A549 (cell line): ENCODE measurements around the gene MX2. TPM values are rescaled to one million over a fixed set of nuclear protein-coding genes. Genes with fewer than 3 reads are reported as not detected.

Experiments used
- ATAC-seq, 2 experiments: fragments of 200-7000 bp in 1 of 2; fragments of >200 bp in 1 of 2; cut with Nextera tagmentation in 1 of 2; cut with Tn5 transposase in 1 of 2; 3 replicates each; pipeline versions ENCODE4 v1.8.0 to v1.9.1; 2018 to 2020; ENCODE audit warnings: mild to moderate bottlenecking in 1 of 2, moderate library complexity in 1 of 2
- CTCF ChIA-PET: fragments of 300-600 bp; sonication (Branson Sonifier 250); formaldehyde crosslinking; extraction: SDS; loops from one replicate; lab custom pipeline; 2021; ENCODE audit warnings: antibody characterized with exemption, inconsistent platforms; lab: Yijun Ruan, JAX
- POLR2A ChIA-PET: fragments of 350-600 bp; formaldehyde crosslinking; extraction: SDS; loops from one replicate; lab custom pipeline; 2021; ENCODE audit warnings: antibody characterized with exemption, inconsistent platforms; lab: Yijun Ruan, JAX
- DNase-seq, 2 experiments: peaks; one replicate each; pipeline versions ENCODE4 v3.0.0 to v3.0.0-alpha.2; 2011 to 2016; ENCODE audit warnings: low read depth in 1 of 2, low spot score in 1 of 2
- FAIRE-seq: peaks from 2 replicates; lab custom pipeline; 2011; peaks lifted over from hg19 to GRCh38; lab: Jason Lieb, UNC
- H3K27ac ChIP-seq, 2 experiments: fragments of >200 bp; sonication (Bioruptor Twin); formaldehyde crosslinking; 3 replicates each; pipeline ENCODE4 v1.5.1; 2016 to 2017
- H3K4me1 ChIP-seq: fragments of >200 bp; sonication (Bioruptor Twin); formaldehyde crosslinking; 3 replicates; pipeline ENCODE4 v1.6.1; 2016
- H3K4me2 ChIP-seq: fragments of >200 bp; sonication (Bioruptor Twin); formaldehyde crosslinking; 3 replicates; pipeline ENCODE4 v1.6.1; 2016
- H3K4me3 ChIP-seq: fragments of >200 bp; sonication (Bioruptor Twin); formaldehyde crosslinking; 3 replicates; pipeline ENCODE4 v1.5.1; 2016
- H3K9me3 ChIP-seq: fragments of >200 bp; sonication (Bioruptor Twin); formaldehyde crosslinking; 3 replicates; pipeline ENCODE4 v1.6.1; 2016
- CBX8 ChIP-seq: fragments of 200-600 bp; sonication (generic); IDR thresholded peaks from 2 replicates; pipeline ENCODE4 v1.6.1; 2016
- CHD2 ChIP-seq: fragments of 150-350 bp; IDR thresholded peaks from 2 replicates; pipeline ENCODE4 v1.6.1; 2014; ENCODE audit warnings: low read length; ENCODE audit not compliant: partially characterized antibody
- CHD4 ChIP-seq: fragments of 200-600 bp; sonication (generic); IDR thresholded peaks from 2 replicates; pipeline ENCODE4 v1.6.1; 2016; ENCODE audit warnings: antibody characterized with exemption, mild to moderate bottlenecking, borderline replicate concordance
- EHF ChIP-seq: fragments of 250-450 bp; sonication (Bioruptor Pico); IDR thresholded peaks from 2 replicates; pipeline ENCODE4 v1.5.0; 2020; ENCODE audit warnings: mild to moderate bottlenecking
- EHMT2 ChIP-seq: fragments of 200-600 bp; sonication (generic); IDR thresholded peaks from 2 replicates; pipeline ENCODE4 v1.6.1; 2016; ENCODE audit warnings: antibody characterized with exemption, low read depth, mild to moderate bottlenecking, moderate library complexity
- FOSB ChIP-seq: fragments of 250-450 bp; sonication (Bioruptor Pico); IDR thresholded peaks from 2 replicates; pipeline ENCODE4 v1.5.0; 2020; ENCODE audit warnings: mild to moderate bottlenecking, moderate library complexity
- FOXS1 ChIP-seq: fragments of 250-450 bp; sonication (Bioruptor Pico); IDR thresholded peaks from 2 replicates; pipeline ENCODE4 v1.5.0; 2020; ENCODE audit warnings: mild to moderate bottlenecking, moderate library complexity
- HEYL ChIP-seq: fragments of 250-450 bp; sonication (Bioruptor Pico); IDR thresholded peaks from 2 replicates; pipeline ENCODE4 v1.8.0; 2021; ENCODE audit warnings: mild to moderate bottlenecking, moderate library complexity
- HOXB13 ChIP-seq: fragments of 250-450 bp; sonication (Bioruptor Pico); IDR thresholded peaks from 2 replicates; pipeline ENCODE4 v1.5.0; 2020; ENCODE audit warnings: low read depth, mild to moderate bottlenecking, moderate library complexity
- JUN ChIP-seq, 2 experiments: fragments of >200 bp; sonication (Bioruptor Twin); formaldehyde crosslinking; IDR thresholded peaks; 2 replicates in 1 of 2; 3 replicates in 1 of 2; pipeline ENCODE4 v1.6.1; 2016 to 2017
- JUNB ChIP-seq: fragments of >200 bp; sonication (Bioruptor Twin); formaldehyde crosslinking; IDR thresholded peaks from 2 replicates; pipeline ENCODE4 v1.6.1; 2016
- KDM1A ChIP-seq: fragments of 200-600 bp; sonication (generic); IDR thresholded peaks from 2 replicates; pipeline ENCODE4 v1.6.1; 2016; ENCODE audit warnings: low read depth, mild to moderate bottlenecking
- KDM5A ChIP-seq: fragments of 200-600 bp; sonication (generic); IDR thresholded peaks from 2 replicates; pipeline ENCODE4 v1.6.1; 2016; ENCODE audit warnings: antibody characterized with exemption, mild to moderate bottlenecking
- MYC ChIP-seq: IDR thresholded peaks from 2 replicates; pipeline ENCODE4 v1.6.1; 2012; ENCODE audit warnings: mild to moderate bottlenecking, inconsistent platforms, low read length, improper control_type of control experiment, borderline replicate concordance
- POLR2AphosphoS2 ChIP-seq: conservative IDR thresholded peaks from 2 replicates; pipeline ENCODE4 v1.6.1; 2012; ENCODE audit warnings: low read length, improper control_type of control experiment, inconsistent platforms
- SMC3 ChIP-seq: fragments of >200 bp; sonication (Bioruptor Twin); formaldehyde crosslinking; IDR thresholded peaks from 3 replicates; pipeline ENCODE4 v1.6.1; 2018; ENCODE audit warnings: inconsistent platforms
- SREBF2 ChIP-seq: fragments of 450-650 bp; IDR thresholded peaks from 2 replicates; pipeline ENCODE4 v1.6.1; 2014; ENCODE audit warnings: mild to moderate bottlenecking, moderate library complexity
- TFCP2L1 ChIP-seq: fragments of 250-450 bp; sonication (Bioruptor Pico); IDR thresholded peaks from 2 replicates; pipeline ENCODE4 v1.5.0; 2021; ENCODE audit warnings: mild to moderate bottlenecking
- ZFP36 ChIP-seq: fragments of 450-650 bp; IDR thresholded peaks from 2 replicates; pipeline ENCODE4 v1.6.1; 2014; ENCODE audit warnings: borderline replicate concordance; ENCODE audit not compliant: partially characterized antibody
- ZNF302 ChIP-seq: fragments of 250-450 bp; sonication (Bioruptor Pico); IDR thresholded peaks from 2 replicates; pipeline ENCODE4 v1.9.0; 2021; ENCODE audit warnings: inconsistent platforms, mild to moderate bottlenecking, moderate library complexity
- WGBS: methylation state at CpG from one replicate; pipeline ENCODE4 v1.1.6; 2017; ENCODE audit errors: missing lambda C conversion rate; 5-methylcytosine and 5-hydroxymethylcytosine counted together
- polyA plus RNA-seq, 4 experiments: library from polyadenylated mRNA; depleted of rRNA in 3 of 4; stranded (reverse); fragments of >200 nt; fragmentation: RNase III in 1 of 4; extraction: RNeasy Plus Mini Kit Qiagen cat#74134 plus additional on column Dnase treatment in 1 of 4; gene quantifications; 2 replicates in 3 of 4; 3 replicates in 1 of 4; pipeline ENCODE4 v1.2.3, GENCODE V29; 2011 to 2017
- TF ChIP-seq, protein P1 (sequence below): fragments of 250-450 bp; sonication (Bioruptor Pico); IDR thresholded peaks from 2 replicates; pipeline ENCODE4 v1.5.0; 2021; ENCODE audit warnings: mild to moderate bottlenecking, moderate library complexity, borderline replicate concordance
- TF ChIP-seq, protein P2 (sequence below): fragments of 150-350 bp; IDR thresholded peaks from 2 replicates; pipeline ENCODE4 v1.6.1; 2014; ENCODE audit warnings: low read depth, mild to moderate bottlenecking, low read length
- TF ChIP-seq, protein P3 (sequence below): fragments of 250-450 bp; sonication (Bioruptor Pico); IDR thresholded peaks from 2 replicates; pipeline ENCODE4 v1.5.0; 2020; ENCODE audit warnings: low read depth, mild to moderate bottlenecking, moderate library complexity
- TF ChIP-seq, protein P4 (sequence below): fragments of 450-650 bp; IDR thresholded peaks from 2 replicates; pipeline ENCODE4 v1.6.1; 2014; ENCODE audit warnings: antibody characterized with exemption

Gene MX2
- polyA plus RNA-seq, 2 of the 4 experiments (the other 2 are of a cell fraction): not detected

DNA sequence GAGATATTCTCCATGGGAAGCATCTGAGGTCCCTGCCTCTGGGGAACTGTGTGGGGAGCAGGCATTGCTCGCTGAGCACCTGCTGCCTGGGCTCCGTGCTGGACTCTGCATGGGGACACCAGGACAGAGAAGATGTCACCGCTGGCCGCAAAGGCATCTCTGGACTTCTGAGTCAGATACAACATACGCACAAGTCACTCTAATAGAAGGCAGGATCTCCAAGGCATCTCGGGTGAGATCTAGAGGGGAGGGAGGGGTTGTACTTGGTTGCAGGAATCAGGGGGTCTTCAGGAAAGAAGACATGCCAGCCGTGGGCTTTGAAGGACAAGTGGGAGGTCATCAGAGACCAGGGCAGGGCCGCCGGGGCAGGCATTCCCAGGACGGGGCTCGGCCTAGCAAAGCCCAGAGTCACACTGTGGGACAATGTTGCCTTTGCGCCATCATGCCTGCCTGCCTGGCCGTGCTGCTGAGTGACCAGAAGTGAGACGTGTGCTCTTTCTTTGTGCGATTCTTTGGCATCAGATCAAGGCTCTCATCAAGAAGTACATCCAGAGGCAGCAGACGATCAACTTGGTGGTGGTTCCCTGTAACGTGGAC lies 28.3 kb downstream of the MX2 start:
- POLR2A ChIA-PET: no interaction called here
- no peak for DNase-seq
- CTCF ChIA-PET: no interaction called here
- H3K4me2 ChIP-seq: no peak overlapping the region
- no peak overlapping the region for H3K27ac ChIP-seq
- no peaks in the 10 kb centered on the region for H3K4me1 ChIP-seq
- FAIRE-seq: no peak
- TF ChIP-seq MYC: no peak
- no peak for TF ChIP-seq POLR2AphosphoS2
- TF ChIP-seq KDM1A: no peak
- TF ChIP-seq CHD4: no peak
- TF ChIP-seq JUN (IDR thresholded peaks at IDR 0.05): no peak
- no peak for TF ChIP-seq KDM5A
- TF ChIP-seq, protein P1, sequence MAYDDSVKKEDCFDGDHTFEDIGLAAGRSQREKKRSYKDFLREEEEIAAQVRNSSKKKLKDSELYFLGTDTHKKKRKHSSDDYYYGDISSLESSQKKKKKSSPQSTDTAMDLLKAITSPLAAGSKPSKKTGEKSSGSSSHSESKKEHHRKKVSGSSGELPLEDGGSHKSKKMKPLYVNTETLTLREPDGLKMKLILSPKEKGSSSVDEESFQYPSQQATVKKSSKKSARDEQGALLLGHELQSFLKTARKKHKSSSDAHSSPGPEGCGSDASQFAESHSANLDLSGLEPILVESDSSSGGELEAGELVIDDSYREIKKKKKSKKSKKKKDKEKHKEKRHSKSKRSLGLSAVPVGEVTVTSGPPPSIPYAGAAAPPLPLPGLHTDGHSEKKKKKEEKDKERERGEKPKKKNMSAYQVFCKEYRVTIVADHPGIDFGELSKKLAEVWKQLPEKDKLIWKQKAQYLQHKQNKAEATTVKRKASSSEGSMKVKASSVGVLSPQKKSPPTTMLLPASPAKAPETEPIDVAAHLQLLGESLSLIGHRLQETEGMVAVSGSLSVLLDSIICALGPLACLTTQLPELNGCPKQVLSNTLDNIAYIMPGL: no peak
- no peak for TF ChIP-seq JUNB
- no peak for TF ChIP-seq FOXS1
- TF ChIP-seq, protein P2, sequence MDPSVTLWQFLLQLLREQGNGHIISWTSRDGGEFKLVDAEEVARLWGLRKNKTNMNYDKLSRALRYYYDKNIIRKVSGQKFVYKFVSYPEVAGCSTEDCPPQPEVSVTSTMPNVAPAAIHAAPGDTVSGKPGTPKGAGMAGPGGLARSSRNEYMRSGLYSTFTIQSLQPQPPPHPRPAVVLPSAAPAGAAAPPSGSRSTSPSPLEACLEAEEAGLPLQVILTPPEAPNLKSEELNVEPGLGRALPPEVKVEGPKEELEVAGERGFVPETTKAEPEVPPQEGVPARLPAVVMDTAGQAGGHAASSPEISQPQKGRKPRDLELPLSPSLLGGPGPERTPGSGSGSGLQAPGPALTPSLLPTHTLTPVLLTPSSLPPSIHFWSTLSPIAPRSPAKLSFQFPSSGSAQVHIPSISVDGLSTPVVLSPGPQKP: no peak
- TF ChIP-seq, all 56 proteins: peak for 0
- ATAC-seq: no peak
- Histone ChIP-seq H3K4me3 (no peak overlapping the region), H3K9me3 (no peaks in the 10 kb centered on the region)
- WGBS: 56% methylated on average over 12 of the region's 17 CpGs

DNA sequence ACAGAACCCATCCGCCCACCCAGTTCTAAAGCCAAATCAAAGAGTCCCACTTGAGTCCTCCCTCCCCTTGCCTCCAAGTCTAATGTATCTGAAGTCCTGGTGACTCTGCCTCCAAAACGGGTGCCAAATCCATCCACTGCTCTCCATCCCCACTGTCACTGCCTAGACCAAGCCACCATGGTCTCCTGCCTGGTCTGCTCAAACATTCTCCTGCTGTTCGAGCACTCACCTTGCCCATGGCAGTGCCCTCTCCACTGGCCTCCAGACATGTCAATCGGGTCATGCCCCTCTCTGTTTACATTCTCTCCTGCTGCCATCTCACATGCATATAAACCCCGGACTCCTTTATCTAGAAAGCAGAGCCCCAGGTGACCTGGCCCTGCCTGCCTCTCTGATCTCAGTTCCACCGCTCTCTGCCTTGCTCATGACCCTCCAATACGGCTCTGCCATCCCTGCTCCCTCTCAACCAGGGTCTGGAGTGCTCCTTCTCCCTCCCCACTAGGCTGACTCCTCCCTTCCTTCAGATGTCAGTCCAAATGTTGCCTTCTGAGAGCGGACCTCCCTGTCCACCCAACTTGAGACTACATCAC lies 32.1 kb downstream of the MX2 start:
- H3K4me2 ChIP-seq: no peak overlapping the region
- DNase-seq: no peak
- H3K27ac ChIP-seq: no peak overlapping the region
- no peaks in the 10 kb centered on the region for H3K9me3 ChIP-seq
- WGBS: 47% methylated on average over 8 of the region's 8 CpGs
- no peak for FAIRE-seq
- H3K4me1 ChIP-seq: no peaks in the 10 kb centered on the region
- ATAC-seq: no peak
- CTCF ChIA-PET: no interaction called here
- POLR2A ChIA-PET: no interaction called here
- no peak overlapping the region for H3K4me3 ChIP-seq
- TF ChIP-seq FOSB (CRISPR knock-in tag) (no peak), TFCP2L1 (CRISPR knock-in tag) (no peak), KDM1A (no peak), ZNF302 (CRISPR knock-in tag) (no peak), CHD2 (no peak), EHMT2 (no peak), FOXS1 (no peak), CBX8 (no peak), SREBF2 (no peak), EHF (CRISPR knock-in tag) (no peak), CHD4 (no peak), HOXB13 (CRISPR knock-in tag) (no peak), ZFP36 (no peak), SMC3 (no peak), HEYL (no peak)
- TF ChIP-seq, protein P3, sequence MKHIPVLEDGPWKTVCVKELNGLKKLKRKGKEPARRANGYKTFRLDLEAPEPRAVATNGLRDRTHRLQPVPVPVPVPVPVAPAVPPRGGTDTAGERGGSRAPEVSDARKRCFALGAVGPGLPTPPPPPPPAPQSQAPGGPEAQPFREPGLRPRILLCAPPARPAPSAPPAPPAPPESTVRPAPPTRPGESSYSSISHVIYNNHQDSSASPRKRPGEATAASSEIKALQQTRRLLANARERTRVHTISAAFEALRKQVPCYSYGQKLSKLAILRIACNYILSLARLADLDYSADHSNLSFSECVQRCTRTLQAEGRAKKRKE (CRISPR knock-in tag): no peak
- TF ChIP-seq, protein P4, sequence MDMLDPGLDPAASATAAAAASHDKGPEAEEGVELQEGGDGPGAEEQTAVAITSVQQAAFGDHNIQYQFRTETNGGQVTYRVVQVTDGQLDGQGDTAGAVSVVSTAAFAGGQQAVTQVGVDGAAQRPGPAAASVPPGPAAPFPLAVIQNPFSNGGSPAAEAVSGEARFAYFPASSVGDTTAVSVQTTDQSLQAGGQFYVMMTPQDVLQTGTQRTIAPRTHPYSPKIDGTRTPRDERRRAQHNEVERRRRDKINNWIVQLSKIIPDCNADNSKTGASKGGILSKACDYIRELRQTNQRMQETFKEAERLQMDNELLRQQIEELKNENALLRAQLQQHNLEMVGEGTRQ: no peak
